Erythroblast (primary cell): ENCODE data around the gene PMAIP1.

Source experiments
- GATA1 ChIP-seq: IDR thresholded peaks from 2 replicates; pipeline ENCODE4 v1.6.1; 2011; ENCODE audit warnings: low read depth, mild to moderate bottlenecking, control low read depth, low read length, moderate library complexity
- POLR2A ChIP-seq: IDR thresholded peaks from 2 replicates; pipeline ENCODE4 v1.6.1; 2011; ENCODE audit warnings: mild to moderate bottlenecking, low read length

- TF ChIP-seq POLR2A = no peak
- TF ChIP-seq GATA1 = no peak
Observed at GRCh38 chr18:59885579-59886163, 14.1 kb upstream of the PMAIP1 start.
